OCI-LY1 (cell line): Measurements from ENCODE around the gene HOXC4.

Experiments used
- H2AFZ ChIP-seq: fragments of 200-600 bp; sonication (generic), shearing (Covaris generic); 2 replicates; pipeline ENCODE4 v1.6.0; 2014; ENCODE audit warnings: antibody characterized with exemption, mild to moderate bottlenecking, low read length
- H3F3A ChIP-seq: fragments of 200-600 bp; sonication (generic), shearing (Covaris generic); 2 replicates; pipeline ENCODE4 v1.6.0; 2014; ENCODE audit warnings: mild to moderate bottlenecking, antibody characterized with exemption, low read length, moderate library complexity; ENCODE audit not compliant: insufficient read depth
- H3K27ac ChIP-seq: fragments of 200-600 bp; sonication (generic); 2 replicates; pipeline ENCODE4 v1.5.1; 2014; ENCODE audit warnings: low read length, mixed run types, mild to moderate bottlenecking, low read depth; ENCODE audit not compliant: poor library complexity, severe bottlenecking
- H3K27me3 ChIP-seq: fragments of 200-600 bp; sonication (generic); 2 replicates; pipeline ENCODE4 v1.6.0; 2014; ENCODE audit warnings: antibody characterized with exemption, mild to moderate bottlenecking, low read length, moderate library complexity; ENCODE audit not compliant: insufficient read depth
- H3K36me3 ChIP-seq: fragments of 200-600 bp; sonication (generic); 2 replicates; pipeline ENCODE4 v1.6.1; 2014; ENCODE audit warnings: mild to moderate bottlenecking, antibody characterized with exemption, low read length, moderate library complexity, mixed read lengths; ENCODE audit not compliant: insufficient read depth
- H3K4me1 ChIP-seq: fragments of 200-600 bp; sonication (generic); 2 replicates; pipeline ENCODE4 v1.5.1; 2014; ENCODE audit warnings: mild to moderate bottlenecking, low read length, moderate library complexity; ENCODE audit not compliant: insufficient read depth, severe bottlenecking
- H3K4me2 ChIP-seq: fragments of 200-600 bp; sonication (generic), shearing (Covaris generic); 2 replicates; pipeline ENCODE4 v1.6.1; 2014; ENCODE audit warnings: low read length
- H3K4me3 ChIP-seq: fragments of 200-600 bp; sonication (generic); 2 replicates; pipeline ENCODE4 v1.5.1; 2014; ENCODE audit warnings: low read length, low read depth, mild to moderate bottlenecking, mixed read lengths; ENCODE audit not compliant: poor library complexity, severe bottlenecking
- H3K79me2 ChIP-seq: fragments of 200-600 bp; shearing (Covaris generic); 2 replicates; pipeline ENCODE4 v1.6.1; 2016; ENCODE audit warnings: mixed run types, low read length, mixed read lengths; ENCODE audit not compliant: insufficient read depth
- H3K9ac ChIP-seq: fragments of 200-600 bp; sonication (generic), shearing (Covaris generic); 2 replicates; pipeline ENCODE4 v1.6.1; 2014; ENCODE audit warnings: mild to moderate bottlenecking, low read length, mixed read lengths
- H3K9me2 ChIP-seq: fragments of 200-600 bp; sonication (generic), shearing (Covaris generic); 2 replicates; pipeline ENCODE4 v1.6.1; 2014; ENCODE audit warnings: low read depth, mild to moderate bottlenecking, low read length, mixed read lengths
- H3K9me3 ChIP-seq: fragments of 200-600 bp; shearing (Covaris generic); 2 replicates; pipeline ENCODE4 v1.6.1; 2014; ENCODE audit warnings: low read length, mixed read lengths
- H4K20me1 ChIP-seq: fragments of 200-600 bp; sonication (generic), shearing (Covaris generic); 2 replicates; pipeline ENCODE4 v1.6.0; 2016; ENCODE audit warnings: mild to moderate bottlenecking, low read length; ENCODE audit not compliant: insufficient read depth
- EZH2 ChIP-seq: fragments of 200-600 bp; sonication (generic), shearing (Covaris generic); IDR thresholded peaks from 2 replicates; pipeline ENCODE4 v1.8.0; 2017; ENCODE audit warnings: borderline replicate concordance, mixed run types, mild to moderate bottlenecking, antibody characterized with exemption, low read length, moderate library complexity, mixed read lengths
- TF ChIP-seq, protein P1 (sequence below): fragments of 200-600 bp; sonication (generic), shearing (Covaris generic); IDR thresholded peaks from 2 replicates; pipeline ENCODE4 v1.5.1; 2017; ENCODE audit warnings: mild to moderate bottlenecking, antibody characterized with exemption, low read length, moderate library complexity, mixed read lengths

Gene HOXC4

DNA sequence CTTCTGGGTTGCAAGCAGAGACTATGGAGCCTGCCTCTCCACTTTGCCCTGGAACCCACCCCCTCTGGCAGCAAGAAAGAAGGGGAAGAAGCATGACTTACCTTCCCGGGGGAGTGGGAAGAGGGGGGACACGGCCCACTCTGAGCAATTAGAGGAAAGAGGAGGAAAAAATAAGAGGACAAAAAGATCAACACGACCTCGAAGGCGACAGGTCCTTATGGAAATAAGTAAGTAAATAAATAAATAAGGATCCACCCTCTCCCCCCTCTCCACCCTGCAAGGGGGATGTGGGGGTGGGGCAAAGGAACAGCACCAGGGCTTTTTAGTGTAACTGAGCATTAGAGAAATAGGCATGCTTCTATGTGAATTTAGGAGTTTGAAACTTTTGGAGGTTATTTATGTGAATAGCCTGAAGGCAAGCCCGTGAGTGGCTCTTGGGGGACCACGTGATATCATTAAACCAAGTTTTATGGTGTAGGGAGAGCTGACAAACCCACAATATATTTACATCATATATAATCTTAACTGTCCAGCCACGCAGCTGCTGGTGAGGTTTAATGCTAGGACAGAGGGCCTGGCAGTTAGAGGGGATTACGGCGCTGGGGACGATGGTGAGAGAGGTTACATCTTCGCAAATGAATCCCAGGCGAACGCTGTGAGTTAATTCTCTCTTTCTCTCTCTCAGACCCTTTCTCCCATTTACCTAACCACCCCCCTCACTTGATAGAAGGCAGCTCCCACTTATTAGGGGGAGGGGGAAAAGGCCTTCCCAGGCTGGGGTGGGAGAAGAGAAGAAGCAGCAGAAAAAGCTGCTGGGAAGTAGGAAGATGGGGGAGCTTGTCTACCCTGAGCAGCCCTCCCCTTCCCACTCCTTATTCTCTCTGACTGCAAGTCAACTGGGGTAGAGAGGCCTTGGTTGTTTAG is 16.0 kb upstream of the HOXC4 start:
- Histone ChIP-seq H3K36me3 (no peaks in the 10 kb centered on the region), H3K9me3 (no peaks in the 10 kb centered on the region), H4K20me1 (no peaks in the 10 kb centered on the region), H3K9ac (no peak overlapping the region), H3K9me2 (no peaks in the 10 kb centered on the region), H3K4me2 (no peak overlapping the region), H3F3A (no peaks in the 10 kb centered on the region), H3K27ac (no peak overlapping the region), H3K79me2 (no peaks in the 10 kb centered on the region), H3K4me1 (peaks cover 7% of the 10 kb centered on the region), H2AFZ (no peak overlapping the region), H3K4me3 (no peak overlapping the region), H3K27me3 (no peaks in the 10 kb centered on the region; the same call in 1 of the 2 replicates)
- TF ChIP-seq, protein P1, sequence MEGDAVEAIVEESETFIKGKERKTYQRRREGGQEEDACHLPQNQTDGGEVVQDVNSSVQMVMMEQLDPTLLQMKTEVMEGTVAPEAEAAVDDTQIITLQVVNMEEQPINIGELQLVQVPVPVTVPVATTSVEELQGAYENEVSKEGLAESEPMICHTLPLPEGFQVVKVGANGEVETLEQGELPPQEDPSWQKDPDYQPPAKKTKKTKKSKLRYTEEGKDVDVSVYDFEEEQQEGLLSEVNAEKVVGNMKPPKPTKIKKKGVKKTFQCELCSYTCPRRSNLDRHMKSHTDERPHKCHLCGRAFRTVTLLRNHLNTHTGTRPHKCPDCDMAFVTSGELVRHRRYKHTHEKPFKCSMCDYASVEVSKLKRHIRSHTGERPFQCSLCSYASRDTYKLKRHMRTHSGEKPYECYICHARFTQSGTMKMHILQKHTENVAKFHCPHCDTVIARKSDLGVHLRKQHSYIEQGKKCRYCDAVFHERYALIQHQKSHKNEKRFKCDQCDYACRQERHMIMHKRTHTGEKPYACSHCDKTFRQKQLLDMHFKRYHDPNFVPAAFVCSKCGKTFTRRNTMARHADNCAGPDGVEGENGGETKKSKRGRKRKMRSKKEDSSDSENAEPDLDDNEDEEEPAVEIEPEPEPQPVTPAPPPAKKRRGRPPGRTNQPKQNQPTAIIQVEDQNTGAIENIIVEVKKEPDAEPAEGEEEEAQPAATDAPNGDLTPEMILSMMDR = no peak
- no peak for TF ChIP-seq EZH2

DNA sequence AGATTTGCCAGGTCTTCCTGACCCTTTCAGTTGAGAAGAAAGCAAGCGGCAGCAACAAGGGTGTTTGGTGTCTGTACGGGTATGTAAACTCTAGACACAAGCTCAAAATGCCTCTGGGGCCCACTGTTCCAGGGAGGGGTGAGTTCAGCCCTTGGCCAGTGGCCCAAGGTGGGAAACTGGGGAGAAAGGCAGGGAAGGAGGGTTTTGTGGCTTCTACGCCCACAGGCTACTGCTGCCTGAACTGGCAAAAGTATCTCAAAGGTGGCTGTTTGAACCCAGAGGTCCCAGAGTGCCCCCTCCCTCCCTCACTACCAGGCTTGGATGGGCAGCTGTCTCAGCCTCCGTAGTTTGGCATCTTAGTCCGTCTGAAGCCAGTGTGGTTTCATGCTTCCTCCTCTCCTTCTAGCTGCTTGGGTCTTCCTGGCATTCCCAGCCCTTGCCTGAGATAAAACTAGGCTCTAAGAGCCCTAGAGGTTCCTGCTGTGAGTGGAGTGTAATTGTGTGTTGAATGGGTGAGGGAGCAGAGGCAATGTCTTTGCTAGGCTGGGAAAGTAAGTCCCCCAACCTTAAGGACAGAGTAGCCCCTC is 15.3 kb upstream of the HOXC4 start:
- Histone ChIP-seq H3K4me3 (no peak overlapping the region), H4K20me1 (no peaks in the 10 kb centered on the region), H3F3A (no peaks in the 10 kb centered on the region), H3K9ac (no peak overlapping the region), H3K27ac (no peak overlapping the region), H2AFZ (no peak overlapping the region), H3K9me3 (no peaks in the 10 kb centered on the region), H3K79me2 (no peaks in the 10 kb centered on the region), H3K9me2 (no peaks in the 10 kb centered on the region), H3K4me1 (peaks cover 7% of the 10 kb centered on the region), H3K4me2 (no peak overlapping the region), H3K27me3 (no peaks in the 10 kb centered on the region; the same call in 1 of the 2 replicates), H3K36me3 (no peaks in the 10 kb centered on the region)
- TF ChIP-seq, protein P1 = no peak
- no peak for TF ChIP-seq EZH2

DNA sequence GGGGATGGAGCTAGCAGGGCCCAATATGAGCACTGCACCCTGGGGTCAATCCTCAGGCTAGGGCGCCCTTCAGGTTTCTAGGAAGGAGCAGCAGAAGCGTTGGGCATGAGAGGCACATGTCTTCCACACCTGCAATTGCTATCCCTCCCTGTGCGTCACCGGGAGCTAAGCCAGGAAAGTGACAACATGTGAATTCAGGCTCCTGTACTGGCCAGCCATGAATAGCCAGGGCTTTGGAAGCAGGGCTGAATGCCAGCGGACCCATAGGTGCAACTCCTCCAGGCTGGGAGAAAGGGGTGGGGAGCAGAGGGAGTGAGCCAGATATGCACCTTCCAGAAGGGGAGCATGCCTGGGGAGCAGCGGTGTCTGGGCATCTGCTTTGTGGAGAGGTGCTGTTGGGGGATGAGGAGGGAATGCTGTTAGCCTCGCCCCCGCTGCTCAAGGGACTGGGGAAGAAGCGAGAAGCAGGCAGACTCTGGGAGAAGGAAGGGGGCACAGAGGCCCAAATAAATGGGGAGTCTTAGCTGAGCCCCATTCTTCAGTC is 14.7 kb upstream of the HOXC4 start:
- Histone ChIP-seq H3K4me1 (peaks cover 7% of the 10 kb centered on the region), H3K36me3 (no peaks in the 10 kb centered on the region), H3F3A (no peaks in the 10 kb centered on the region), H3K9ac (no peak overlapping the region), H3K9me3 (no peaks in the 10 kb centered on the region), H3K27me3 (no peaks in the 10 kb centered on the region; the same call in 1 of the 2 replicates), H3K4me2 (no peak overlapping the region), H3K4me3 (no peak overlapping the region), H4K20me1 (no peaks in the 10 kb centered on the region), H3K9me2 (no peaks in the 10 kb centered on the region), H2AFZ (no peak overlapping the region), H3K79me2 (no peaks in the 10 kb centered on the region), H3K27ac (no peak overlapping the region)
- TF ChIP-seq EZH2 = no peak
- TF ChIP-seq, protein P1 = no peak
